ENCODE results near the gene ZNF622.

The ZNF622 gene

GRCh38 chr5:16465544-16466432, at the start of gene ZNF622:
Gene ZNF622, minus strand, starts transcription at chr5:16465800. Its CDS starts 135 bp downstream, at chr5:16465665.
- intact Hi-C loops (cut with DNase I): no loop called here
- DNase-seq: peak; percentile 84 to 96 (median 91)

GRCh38 chr5:16510098-16510497, 44.5 kb upstream of the ZNF622 start:
- intact Hi-C loops (cut with DNase I): no loop called here
- no peak for DNase-seq

- peak in 2 of 42 donors; percentile 22 to 43 for DNase-seq
- intact Hi-C loops (cut with DNase I): no loop called here
Measured at GRCh38 chr5:16508730-16509531, 43.3 kb upstream of the ZNF622 start.

- intact Hi-C loops (cut with DNase I): no loop called here
- DNase-seq: no peak
Measured at GRCh38 chr5:16507716-16508115, 42.1 kb upstream of the ZNF622 start.

- DNase-seq: no peak
- intact Hi-C loops (cut with DNase I): no loop called here
Measured at GRCh38 chr5:16505904-16506303, 40.3 kb upstream of the ZNF622 start.

GRCh38 chr5:16505140-16505891, 39.7 kb upstream of the ZNF622 start:
- intact Hi-C loops (cut with DNase I): no loop called here

GRCh38 chr5:16504571-16504970, 39.0 kb upstream of the ZNF622 start:
- no peak for DNase-seq
- intact Hi-C loops (cut with DNase I): no loop called here

More at GRCh38 chr5:16505140-16505891, 39.7 kb upstream of the ZNF622 start:
- DNase-seq: no peak

- intact Hi-C loops (cut with DNase I): no loop called here
- DNase-seq: no peak
Measured at GRCh38 chr5:16502866-16503265, 37.3 kb upstream of the ZNF622 start.

GRCh38 chr5:16500024-16500423, 34.4 kb upstream of the ZNF622 start:
- DNase-seq: no peak
- intact Hi-C loops (cut with DNase I): no loop called here

- no peak for DNase-seq
- intact Hi-C loops (cut with DNase I): loop anchor here (10.0 kb wide), 1 partner anchor 57 kb away; no protein-coding TSS in a partner anchor
Measured at GRCh38 chr5:16497546-16497945, 31.9 kb upstream of the ZNF622 start.

- DNase-seq: no peak
- intact Hi-C loops (cut with DNase I): loop anchor here (10.0 kb wide), 1 partner anchor 62 kb away; no protein-coding TSS in a partner anchor
Measured at GRCh38 chr5:16493261-16493660, 27.7 kb upstream of the ZNF622 start.

- intact Hi-C loops (cut with DNase I): loop anchor here (10.0 kb wide), 1 partner anchor 62 kb away; no protein-coding TSS in a partner anchor
- peak in 9 of 42 donors; percentile 15 to 59 (median 26) for DNase-seq
Measured at GRCh38 chr5:16492398-16493140, 27.0 kb upstream of the ZNF622 start.

- DNase-seq: no peak
Measured at GRCh38 chr5:16490911-16491310, 25.3 kb upstream of the ZNF622 start.

GRCh38 chr5:16489322-16489791, 23.8 kb upstream of the ZNF622 start:
- intact Hi-C loops (cut with DNase I): loop anchor here (10.0 kb wide), 1 partner anchor 175 kb away; no protein-coding TSS in a partner anchor

More at GRCh38 chr5:16490911-16491310, 25.3 kb upstream of the ZNF622 start:
- intact Hi-C loops (cut with DNase I): loop anchor here (10.0 kb wide), 1 partner anchor 64 kb away; no protein-coding TSS in a partner anchor

GRCh38 chr5:16487456-16487855, 21.9 kb upstream of the ZNF622 start:
- intact Hi-C loops (cut with DNase I): loop anchor here (10.0 kb wide), 1 partner anchor 177 kb away; no protein-coding TSS in a partner anchor
- no peak for DNase-seq

More at GRCh38 chr5:16489322-16489791, 23.8 kb upstream of the ZNF622 start:
- DNase-seq: peak in 17 of 42 donors; percentile 27 to 74 (median 48)

- no peak for DNase-seq
- intact Hi-C loops (cut with DNase I): loop anchor here (10.0 kb wide), 1 partner anchor 178 kb away; no protein-coding TSS in a partner anchor
Measured at GRCh38 chr5:16486711-16487111, 21.1 kb upstream of the ZNF622 start.

- intact Hi-C loops (cut with DNase I): loop anchor here (10.0 kb wide), 1 partner anchor 179 kb away; no protein-coding TSS in a partner anchor
- DNase-seq: no peak
Measured at GRCh38 chr5:16485656-16486055, 20.1 kb upstream of the ZNF622 start.

GRCh38 chr5:16484081-16484480, 18.5 kb upstream of the ZNF622 start:
- DNase-seq: no peak
- intact Hi-C loops (cut with DNase I): loop anchor here (10.0 kb wide), 1 partner anchor 181 kb away; no protein-coding TSS in a partner anchor

Data from head of caudate nucleus (tissue), 42 donors.